ENCODE data around the gene TMEM255A.

- TF ChIP-seq EZH2 (IDR thresholded peaks at IDR 0.05; ENCODE audit: insufficient read depth, low read length), result no peak
- TF ChIP-seq CTCF (IDR thresholded peaks at IDR 0.05; ENCODE audit: insufficient read depth, low read depth, low read length), result no peak
Measured at GRCh38 chrX:120287513-120288112, 23.6 kb downstream of the TMEM255A start.
